ENCODE measurements around the gene FBXL17.

DNA sequence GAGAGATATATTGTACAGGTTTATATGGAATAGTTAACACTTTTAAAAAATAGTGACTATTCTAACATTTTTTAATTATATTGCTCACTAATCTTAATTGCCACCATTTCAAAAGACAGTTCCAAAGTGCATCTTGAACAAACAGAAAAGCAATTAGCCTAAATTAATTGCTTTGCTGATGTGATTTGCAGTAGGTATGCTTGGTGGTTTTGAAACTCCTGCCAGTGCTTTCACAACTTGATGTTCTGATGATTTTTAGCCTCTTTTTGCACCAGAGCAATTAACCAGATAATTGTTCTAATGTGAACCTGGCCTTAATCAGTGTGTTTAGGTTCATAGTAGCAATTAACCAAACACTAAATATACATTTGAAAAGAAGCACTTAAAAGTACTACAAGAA is 207.6 kb downstream of the FBXL17 start:
- TF ChIP-seq POLR2A (IDR thresholded peaks at IDR 0.05) = no peak
- TF ChIP-seq, protein P1, sequence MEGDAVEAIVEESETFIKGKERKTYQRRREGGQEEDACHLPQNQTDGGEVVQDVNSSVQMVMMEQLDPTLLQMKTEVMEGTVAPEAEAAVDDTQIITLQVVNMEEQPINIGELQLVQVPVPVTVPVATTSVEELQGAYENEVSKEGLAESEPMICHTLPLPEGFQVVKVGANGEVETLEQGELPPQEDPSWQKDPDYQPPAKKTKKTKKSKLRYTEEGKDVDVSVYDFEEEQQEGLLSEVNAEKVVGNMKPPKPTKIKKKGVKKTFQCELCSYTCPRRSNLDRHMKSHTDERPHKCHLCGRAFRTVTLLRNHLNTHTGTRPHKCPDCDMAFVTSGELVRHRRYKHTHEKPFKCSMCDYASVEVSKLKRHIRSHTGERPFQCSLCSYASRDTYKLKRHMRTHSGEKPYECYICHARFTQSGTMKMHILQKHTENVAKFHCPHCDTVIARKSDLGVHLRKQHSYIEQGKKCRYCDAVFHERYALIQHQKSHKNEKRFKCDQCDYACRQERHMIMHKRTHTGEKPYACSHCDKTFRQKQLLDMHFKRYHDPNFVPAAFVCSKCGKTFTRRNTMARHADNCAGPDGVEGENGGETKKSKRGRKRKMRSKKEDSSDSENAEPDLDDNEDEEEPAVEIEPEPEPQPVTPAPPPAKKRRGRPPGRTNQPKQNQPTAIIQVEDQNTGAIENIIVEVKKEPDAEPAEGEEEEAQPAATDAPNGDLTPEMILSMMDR (IDR thresholded peaks at IDR 0.05) = no peak
